ENCODE measurements around the gene NUDT9.
"Not testable (repeated sequence)": the region's sequence is repeated elsewhere in the genome, so short reads cannot be mapped to it uniquely, and the experiment has no call there.

The NUDT9 gene

GRCh38 chr4:87422104-87423052 is at the start of gene NUDT9:
NUDT9 (plus strand) TSS chr4:87422573; CDS start chr4:87422906, 333 bp downstream.
- DNase-seq = peak; percentile 97

- DNase-seq = peak; percentile 36
Measured at GRCh38 chr4:87375719-87376291, 46.6 kb upstream of the NUDT9 start.

GRCh38 chr4:87377816-87378215 is 44.6 kb upstream of the NUDT9 start:
- DNase-seq = no peak

GRCh38 chr4:87382116-87382515 is 40.3 kb upstream of the NUDT9 start:
- DNase-seq = no peak

GRCh38 chr4:87382931-87383330 is 39.4 kb upstream of the NUDT9 start:
- DNase-seq = no peak

- not testable (repeated sequence) for DNase-seq
Measured at GRCh38 chr4:87384466-87385132, 37.8 kb upstream of the NUDT9 start.

- no peak for DNase-seq
Measured at GRCh38 chr4:87387237-87387636, 35.1 kb upstream of the NUDT9 start.

GRCh38 chr4:87388901-87389300 is 33.5 kb upstream of the NUDT9 start:
- DNase-seq = no peak

GRCh38 chr4:87390055-87390454 is 32.3 kb upstream of the NUDT9 start:
- not testable (repeated sequence) for DNase-seq

GRCh38 chr4:87390551-87390890 is 31.9 kb upstream of the NUDT9 start:
- DNase-seq = no peak

GRCh38 chr4:87390891-87391575 is 31.3 kb upstream of the NUDT9 start, which contains the start of gene HSD17B11:
HSD17B11 (minus strand) TSS chr4:87391188; CDS start chr4:87391070, 118 bp downstream.
- peak; percentile 84 for DNase-seq

- DNase-seq = no peak
Measured at GRCh38 chr4:87391576-87392054, 30.8 kb upstream of the NUDT9 start.

- DNase-seq = no peak
Measured at GRCh38 chr4:87392183-87392582, 30.2 kb upstream of the NUDT9 start.

GRCh38 chr4:87395073-87395472 is 27.3 kb upstream of the NUDT9 start:
- not testable (repeated sequence) for DNase-seq

- DNase-seq = not testable (repeated sequence)
Measured at GRCh38 chr4:87395851-87396250, 26.5 kb upstream of the NUDT9 start.

GRCh38 chr4:87399148-87399547 is 23.2 kb upstream of the NUDT9 start:
- peak; percentile 6 for DNase-seq

- no peak for DNase-seq
Measured at GRCh38 chr4:87399954-87400353, 22.4 kb upstream of the NUDT9 start.

GRCh38 chr4:87403732-87404131 is 18.6 kb upstream of the NUDT9 start:
- DNase-seq = peak; percentile 68

GRCh38 chr4:87405211-87405820 is 17.1 kb upstream of the NUDT9 start:
- DNase-seq = no peak

GRCh38 chr4:87406462-87406861 is 15.9 kb upstream of the NUDT9 start:
- DNase-seq = no peak

GRCh38 chr4:87406902-87407301 is 15.5 kb upstream of the NUDT9 start:
- DNase-seq = not testable (repeated sequence)

- DNase-seq = peak; percentile 78
Measured at GRCh38 chr4:87409420-87409939, 12.9 kb upstream of the NUDT9 start.

All from NCI-H226 (cell line).